NCI-H1092 treated with DMSO at 0.1 percent for 48 hours (cell line): ENCODE results near the gene OR10G3.

Source experiments
- DNase-seq: peaks from one replicate; lab custom pipeline; 2025; lab: John Stamatoyannopoulos, UW

The OR10G3 gene

GRCh38 chr14:21535545-21536417, 44.1 kb downstream of the OR10G3 start:
- no peak for DNase-seq

GRCh38 chr14:21534576-21534975, 45.3 kb downstream of the OR10G3 start:
- DNase-seq, result no peak

GRCh38 chr14:21533294-21533693, 46.6 kb downstream of the OR10G3 start:
- no peak for DNase-seq

- no peak for DNase-seq
Measured at GRCh38 chr14:21529515-21529914, 50.4 kb downstream of the OR10G3 start.

GRCh38 chr14:21528381-21529348, 51.2 kb downstream of the OR10G3 start:
- DNase-seq, result no peak

GRCh38 chr14:21527318-21527679, 52.6 kb downstream of the OR10G3 start:
- no peak for DNase-seq

- DNase-seq, result peak; percentile 75
Measured at GRCh38 chr14:21526672-21527317, 53.1 kb downstream of the OR10G3 start.

GRCh38 chr14:21525962-21526671, 53.8 kb downstream of the OR10G3 start, which contains the start of gene SALL2:
TSS of gene SALL2 (minus strand) at chr14:21526346. CDS start at chr14:21526127, 219 bp downstream.
- DNase-seq, result peak; percentile 96

GRCh38 chr14:21525571-21525961, 54.3 kb downstream of the OR10G3 start:
- peak; percentile 31 for DNase-seq

- no peak for DNase-seq
Measured at GRCh38 chr14:21524575-21525490, 55.0 kb downstream of the OR10G3 start.

GRCh38 chr14:21523203-21523602, 56.7 kb downstream of the OR10G3 start:
- DNase-seq, result no peak

- DNase-seq, result no peak
Measured at GRCh38 chr14:21521501-21521900, 58.4 kb downstream of the OR10G3 start.

GRCh38 chr14:21520767-21521166, 59.1 kb downstream of the OR10G3 start:
- no peak for DNase-seq

GRCh38 chr14:21518725-21519124, 61.2 kb downstream of the OR10G3 start:
- DNase-seq, result no peak
